ENCODE measurements around the gene OPTC. TPM values are rescaled to one million over a fixed set of nuclear protein-coding genes. Genes with fewer than 3 reads are reported as not detected.

The OPTC gene
- total RNA-seq, 1 experiment from 2014 or later, result not detected

GRCh38 chr1:203534526-203534925, 40.6 kb downstream of the OPTC start:
- peak; percentile 94 for DNase-seq (ENCODE audit: low read depth)

- no peak for DNase-seq (ENCODE audit: low read depth)
Observed at GRCh38 chr1:203536575-203536974, 42.6 kb downstream of the OPTC start.

- DNase-seq (ENCODE audit: low read depth), result peak; percentile 61
Observed at GRCh38 chr1:203536980-203537455, 43.1 kb downstream of the OPTC start.

- DNase-seq (ENCODE audit: low read depth), result no peak
Observed at GRCh38 chr1:203537806-203538464, 44.0 kb downstream of the OPTC start.

- no peak for DNase-seq (ENCODE audit: low read depth)
Observed at GRCh38 chr1:203538726-203539125, 44.8 kb downstream of the OPTC start.

GRCh38 chr1:203539831-203540546, 46.0 kb downstream of the OPTC start:
- no peak for DNase-seq (ENCODE audit: low read depth)

GRCh38 chr1:203544485-203544884, 50.5 kb downstream of the OPTC start:
- DNase-seq (ENCODE audit: low read depth), result no peak

- DNase-seq (ENCODE audit: low read depth), result no peak
Observed at GRCh38 chr1:203544978-203545816, 51.2 kb downstream of the OPTC start.

GRCh38 chr1:203546274-203546673, 52.3 kb downstream of the OPTC start:
- DNase-seq (ENCODE audit: low read depth), result no peak

- DNase-seq (ENCODE audit: low read depth), result no peak
Observed at GRCh38 chr1:203547147-203547546, 53.2 kb downstream of the OPTC start.

- no peak for DNase-seq (ENCODE audit: low read depth)
Observed at GRCh38 chr1:203547771-203548421, 53.9 kb downstream of the OPTC start.

- no peak for DNase-seq (ENCODE audit: low read depth)
Observed at GRCh38 chr1:203548892-203549291, 54.9 kb downstream of the OPTC start.

- DNase-seq (ENCODE audit: low read depth), result no peak
Observed at GRCh38 chr1:203549309-203549708, 55.4 kb downstream of the OPTC start.

- DNase-seq (ENCODE audit: low read depth), result no peak
Observed at GRCh38 chr1:203550846-203551245, 56.9 kb downstream of the OPTC start.

GRCh38 chr1:203551550-203551949, 57.6 kb downstream of the OPTC start:
- no peak for DNase-seq (ENCODE audit: low read depth)

- DNase-seq (ENCODE audit: low read depth), result no peak
Observed at GRCh38 chr1:203553496-203553895, 59.5 kb downstream of the OPTC start.

GRCh38 chr1:203554071-203554470, 60.1 kb downstream of the OPTC start:
- DNase-seq (ENCODE audit: low read depth), result no peak

GRCh38 chr1:203555076-203555475, 61.1 kb downstream of the OPTC start:
- no peak for DNase-seq (ENCODE audit: low read depth)

GRCh38 chr1:203555511-203556046, 61.6 kb downstream of the OPTC start:
- DNase-seq (ENCODE audit: low read depth), result no peak

GRCh38 chr1:203556047-203556851, 62.3 kb downstream of the OPTC start:
- DNase-seq (ENCODE audit: low read depth), result peak; percentile 32

- DNase-seq (ENCODE audit: low read depth), result peak; percentile 72
Observed at GRCh38 chr1:203557390-203557789, 63.4 kb downstream of the OPTC start.
